GM13976 (cell line): Measurements from ENCODE around the gene CHRNB1.

ENCODE experiments used
- DNase-seq: peaks from one replicate; pipeline ENCODE4 v3.0.0; 2012; ENCODE audit warnings: low spot score
- in situ Hi-C: fragments of 300-500 bp; cut with MboI; formaldehyde crosslinking; loops from one replicate; pipeline ENCODE4 v1.12.0; 2022; ENCODE audit warnings: low sequenced_read_pairs, mixed read lengths, inconsistent platforms; ENCODE audit not compliant: unreplicated experiment
- TF ChIP-seq, protein P1 (sequence below): IDR thresholded peaks from 2 replicates; pipeline ENCODE4 v1.5.1; 2012; ENCODE audit warnings: borderline replicate concordance, mild to moderate bottlenecking; ENCODE audit not compliant: insufficient read depth; ENCODE audit errors: extremely low read depth, missing control alignments, control extremely low read depth

CHRNB1 gene

DNA sequence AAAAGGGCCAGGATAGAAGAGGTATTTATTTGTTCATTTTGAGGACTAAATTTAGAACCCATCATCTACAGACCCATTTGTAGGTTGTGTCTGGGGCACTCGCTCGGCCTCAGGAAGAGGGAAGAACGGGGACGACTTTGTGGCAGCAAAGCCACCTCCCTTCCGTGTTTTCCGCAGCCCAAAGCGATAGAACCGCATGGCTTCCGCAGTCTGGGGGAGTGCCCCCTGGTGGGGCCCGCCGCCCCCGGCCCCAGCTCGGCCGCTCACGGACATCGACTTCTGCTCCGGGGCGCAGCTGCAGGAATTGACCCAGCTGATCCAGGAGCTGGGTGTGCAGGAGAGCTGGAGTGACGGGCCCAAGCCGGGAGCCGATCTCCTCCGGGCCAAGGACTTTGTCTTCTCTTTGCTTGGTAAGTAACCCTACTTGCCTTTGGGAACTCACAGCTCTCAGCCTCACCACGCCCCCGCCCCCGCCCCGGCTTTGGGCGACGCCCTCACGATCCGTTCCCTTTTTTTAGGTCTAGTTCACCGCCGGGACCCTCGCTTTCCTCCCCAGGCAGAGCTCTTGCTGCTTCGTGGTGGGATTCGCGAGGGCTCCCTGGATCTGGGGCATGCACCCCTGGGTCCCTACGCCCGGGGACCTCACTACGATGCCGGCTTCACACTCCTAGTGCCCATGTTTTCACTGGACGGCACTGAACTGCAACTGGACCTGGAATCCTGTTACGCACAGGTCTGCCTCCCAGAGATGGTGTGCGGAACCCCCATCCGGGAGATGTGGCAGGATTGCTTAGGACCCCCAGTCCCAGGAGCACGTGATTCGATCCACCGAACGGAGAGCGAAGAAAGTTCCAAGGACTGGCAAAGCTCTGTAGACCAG lies 8.9 kb upstream of the CHRNB1 start:
- in situ Hi-C loops, result no loop called here
- DNase-seq, result peak; percentile 66
- TF ChIP-seq, protein P1, sequence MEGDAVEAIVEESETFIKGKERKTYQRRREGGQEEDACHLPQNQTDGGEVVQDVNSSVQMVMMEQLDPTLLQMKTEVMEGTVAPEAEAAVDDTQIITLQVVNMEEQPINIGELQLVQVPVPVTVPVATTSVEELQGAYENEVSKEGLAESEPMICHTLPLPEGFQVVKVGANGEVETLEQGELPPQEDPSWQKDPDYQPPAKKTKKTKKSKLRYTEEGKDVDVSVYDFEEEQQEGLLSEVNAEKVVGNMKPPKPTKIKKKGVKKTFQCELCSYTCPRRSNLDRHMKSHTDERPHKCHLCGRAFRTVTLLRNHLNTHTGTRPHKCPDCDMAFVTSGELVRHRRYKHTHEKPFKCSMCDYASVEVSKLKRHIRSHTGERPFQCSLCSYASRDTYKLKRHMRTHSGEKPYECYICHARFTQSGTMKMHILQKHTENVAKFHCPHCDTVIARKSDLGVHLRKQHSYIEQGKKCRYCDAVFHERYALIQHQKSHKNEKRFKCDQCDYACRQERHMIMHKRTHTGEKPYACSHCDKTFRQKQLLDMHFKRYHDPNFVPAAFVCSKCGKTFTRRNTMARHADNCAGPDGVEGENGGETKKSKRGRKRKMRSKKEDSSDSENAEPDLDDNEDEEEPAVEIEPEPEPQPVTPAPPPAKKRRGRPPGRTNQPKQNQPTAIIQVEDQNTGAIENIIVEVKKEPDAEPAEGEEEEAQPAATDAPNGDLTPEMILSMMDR, result peak; percentile 16

DNA sequence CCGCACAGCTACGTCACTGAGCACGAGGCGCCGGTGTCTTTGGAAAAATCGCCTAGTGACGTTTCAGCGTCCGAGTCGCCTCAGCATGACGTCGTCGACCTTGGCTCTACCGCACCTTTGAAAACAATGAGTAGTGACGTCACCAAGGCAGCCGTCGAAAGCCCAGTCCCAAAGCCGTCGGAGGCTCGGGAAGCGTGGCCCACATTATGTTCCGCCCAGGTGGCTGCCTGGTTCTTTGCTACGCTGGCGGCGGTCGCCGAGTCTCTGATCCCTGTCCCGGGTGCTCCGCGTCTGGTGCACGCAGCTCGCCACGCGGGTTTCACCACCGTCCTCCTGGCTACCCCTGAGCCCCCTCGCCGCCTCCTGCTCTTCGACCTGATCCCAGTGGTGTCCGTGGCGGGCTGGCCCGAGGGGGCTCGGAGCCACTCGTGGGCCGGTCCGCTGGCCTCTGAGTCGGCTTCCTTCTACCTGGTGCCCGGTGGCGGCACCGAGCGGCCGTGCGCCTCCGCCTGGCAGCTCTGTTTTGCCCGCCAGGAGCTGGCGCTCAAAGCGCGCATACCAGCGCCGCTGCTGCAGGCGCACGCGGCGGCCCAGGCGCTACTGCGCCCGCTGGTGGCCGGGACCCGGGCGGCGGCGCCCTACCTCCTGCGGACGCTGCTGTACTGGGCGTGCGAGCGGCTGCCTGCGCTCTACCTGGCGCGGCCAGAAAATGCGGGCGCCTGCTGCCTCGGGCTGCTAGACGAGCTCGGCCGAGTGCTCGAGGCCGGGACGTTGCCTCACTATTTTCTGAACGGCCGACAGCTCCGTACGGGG lies 8.1 kb upstream of the CHRNB1 start:
- TF ChIP-seq, protein P1, result peak; percentile 68
- peak; percentile 78 for DNase-seq
- in situ Hi-C loops, result no loop called here

DNA sequence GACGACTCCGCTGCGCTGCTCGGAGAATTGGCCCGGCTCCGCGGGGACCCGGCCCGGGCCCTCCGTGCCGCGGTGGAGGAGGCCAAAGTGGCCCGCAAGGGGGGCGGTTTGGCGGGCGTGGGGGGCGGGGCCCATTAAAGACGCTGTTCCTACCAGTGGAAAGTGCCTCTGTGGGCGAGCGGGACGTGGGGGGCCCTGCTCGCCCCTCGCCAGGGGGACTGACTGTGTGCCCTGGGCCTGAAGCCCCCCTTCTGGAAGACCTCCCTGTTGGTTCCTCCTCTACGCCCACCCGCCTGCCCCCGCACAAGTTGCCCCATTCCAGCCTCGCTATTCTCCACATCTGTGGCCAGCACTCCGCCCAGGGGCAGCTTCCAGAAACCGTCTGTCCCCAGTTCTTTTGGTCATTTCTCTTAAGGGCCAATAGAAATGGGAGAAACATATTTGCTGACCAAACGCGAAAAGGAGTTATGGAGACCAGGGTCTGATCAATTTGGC lies 7.4 kb upstream of the CHRNB1 start:
- no peak for DNase-seq
- TF ChIP-seq, protein P1, result no peak
- in situ Hi-C loops, result no loop called here

DNA sequence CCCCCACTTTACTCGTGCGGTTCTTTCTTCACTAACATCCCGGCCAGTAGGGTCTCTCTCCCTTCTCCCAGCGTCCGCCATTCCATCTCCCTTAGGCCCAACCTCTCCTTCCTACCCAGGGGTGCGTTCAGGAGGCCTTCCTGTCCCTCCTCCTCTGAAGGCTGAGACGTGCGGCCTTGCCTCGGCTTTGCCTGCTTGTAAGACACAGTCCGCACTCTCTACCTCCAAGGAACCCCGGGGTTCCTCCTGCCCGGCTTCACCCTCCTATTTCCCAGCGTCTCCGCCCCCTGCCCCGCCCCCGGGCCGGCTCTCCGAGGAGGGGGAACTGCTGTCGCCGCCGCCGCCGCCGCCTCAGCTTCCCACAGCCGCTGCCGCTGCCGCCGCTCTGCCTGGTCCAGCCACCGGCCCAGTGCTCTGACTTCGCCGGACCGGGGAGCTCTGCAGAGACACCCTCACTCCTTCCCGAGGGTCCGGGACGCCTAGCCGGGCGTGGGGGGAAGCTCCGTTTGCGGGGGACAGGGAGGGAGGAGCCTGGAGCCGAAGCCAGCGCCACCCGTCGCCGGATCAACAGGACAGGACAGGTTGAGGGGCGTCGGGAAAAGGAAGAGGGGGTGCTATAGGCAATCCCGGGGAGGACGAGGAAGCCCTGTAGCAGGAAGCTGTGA lies 6.8 kb upstream of the CHRNB1 start:
- in situ Hi-C loops, result no loop called here
- no peak for DNase-seq
- TF ChIP-seq, protein P1, result no peak

DNA sequence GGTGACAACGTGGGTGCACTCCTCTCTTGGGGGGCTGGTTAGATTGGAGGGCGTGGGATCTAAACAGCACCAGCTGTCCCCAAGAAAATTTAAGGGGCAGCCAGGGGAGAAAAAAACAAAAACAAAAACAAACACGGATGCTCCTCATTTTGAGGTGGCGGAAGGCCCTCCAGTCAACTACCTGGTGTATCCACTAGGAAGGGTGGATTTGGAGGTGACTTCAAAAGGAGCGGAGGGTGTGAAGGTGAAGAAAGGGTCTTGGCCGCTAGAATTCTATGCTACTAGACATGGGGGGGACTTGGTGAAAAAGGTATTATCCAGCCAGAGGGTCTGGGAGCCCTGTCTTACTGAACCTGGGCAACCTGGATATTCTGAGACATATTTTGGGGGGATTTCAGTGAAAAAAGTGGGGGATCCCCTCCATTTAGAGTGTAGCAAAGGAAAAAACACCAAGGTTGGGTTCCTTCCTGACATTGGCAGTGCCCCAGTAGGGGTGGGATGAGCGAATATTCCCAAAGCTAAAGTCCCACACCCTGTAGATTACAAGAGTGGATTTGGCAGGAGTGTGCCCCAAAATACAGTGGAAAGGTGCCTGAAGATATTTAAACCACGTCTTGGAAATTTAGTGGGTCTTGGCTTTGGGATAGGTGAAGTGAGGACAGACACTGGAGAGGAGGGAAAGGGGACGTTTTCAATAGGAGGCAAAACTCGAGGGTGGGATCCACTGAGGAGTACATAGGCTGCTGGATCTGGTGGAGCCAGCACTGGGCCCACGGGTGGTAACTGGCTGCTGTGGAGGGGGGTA lies 6.0 kb upstream of the CHRNB1 start:
- TF ChIP-seq, protein P1, result no peak
- in situ Hi-C loops, result no loop called here
- DNase-seq, result no peak
